A673 (cell line): ENCODE results near the gene MVB12B.

Source experiments
- EZH2 ChIP-seq: fragments of 200-600 bp; sonication (generic); IDR thresholded peaks from 2 replicates; pipeline ENCODE4 v1.6.1; 2017; ENCODE audit warnings: borderline replicate concordance, low read depth, mild to moderate bottlenecking, mixed read lengths, antibody characterized with exemption, low read length; ENCODE audit not compliant: poor library complexity, severe bottlenecking
- TF ChIP-seq, protein P1 (sequence below): fragments of 300-800, 200-600 bp; sonication (generic); conservative IDR thresholded peaks from 2 replicates; pipeline ENCODE4 v1.5.1; 2017; ENCODE audit warnings: low read depth, mild to moderate bottlenecking, antibody characterized with exemption, low read length, moderate library complexity, mixed read lengths

DNA sequence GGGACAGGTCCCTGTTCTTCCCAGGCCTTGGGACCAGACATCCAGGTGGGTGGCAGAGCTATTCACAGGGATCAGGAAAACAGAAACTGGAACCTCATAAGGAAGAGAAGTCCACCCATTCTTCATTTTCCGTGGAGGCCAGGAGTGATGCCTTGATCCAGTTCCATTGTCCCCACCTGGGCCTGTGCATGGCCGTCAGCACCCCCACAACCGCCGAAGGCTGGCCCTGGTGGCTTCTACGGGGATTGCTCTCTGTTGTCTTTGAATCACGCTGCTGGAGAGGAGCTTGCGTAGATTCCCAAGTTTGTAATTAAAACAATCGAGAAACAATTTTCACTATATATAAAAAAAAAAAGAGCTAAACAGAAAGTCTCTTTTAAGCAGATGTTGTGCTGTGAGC is 134.4 kb downstream of the MVB12B start:
- no peak for TF ChIP-seq EZH2
- TF ChIP-seq, protein P1, sequence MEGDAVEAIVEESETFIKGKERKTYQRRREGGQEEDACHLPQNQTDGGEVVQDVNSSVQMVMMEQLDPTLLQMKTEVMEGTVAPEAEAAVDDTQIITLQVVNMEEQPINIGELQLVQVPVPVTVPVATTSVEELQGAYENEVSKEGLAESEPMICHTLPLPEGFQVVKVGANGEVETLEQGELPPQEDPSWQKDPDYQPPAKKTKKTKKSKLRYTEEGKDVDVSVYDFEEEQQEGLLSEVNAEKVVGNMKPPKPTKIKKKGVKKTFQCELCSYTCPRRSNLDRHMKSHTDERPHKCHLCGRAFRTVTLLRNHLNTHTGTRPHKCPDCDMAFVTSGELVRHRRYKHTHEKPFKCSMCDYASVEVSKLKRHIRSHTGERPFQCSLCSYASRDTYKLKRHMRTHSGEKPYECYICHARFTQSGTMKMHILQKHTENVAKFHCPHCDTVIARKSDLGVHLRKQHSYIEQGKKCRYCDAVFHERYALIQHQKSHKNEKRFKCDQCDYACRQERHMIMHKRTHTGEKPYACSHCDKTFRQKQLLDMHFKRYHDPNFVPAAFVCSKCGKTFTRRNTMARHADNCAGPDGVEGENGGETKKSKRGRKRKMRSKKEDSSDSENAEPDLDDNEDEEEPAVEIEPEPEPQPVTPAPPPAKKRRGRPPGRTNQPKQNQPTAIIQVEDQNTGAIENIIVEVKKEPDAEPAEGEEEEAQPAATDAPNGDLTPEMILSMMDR, result no peak
